ENCODE results near the gene DSCAM. TPM values are rescaled to one million over a fixed set of nuclear protein-coding genes. Genes with fewer than 3 reads are reported as not detected.

Gene DSCAM
- total RNA-seq, 1 donor from 2014 or later: not detected

DNA sequence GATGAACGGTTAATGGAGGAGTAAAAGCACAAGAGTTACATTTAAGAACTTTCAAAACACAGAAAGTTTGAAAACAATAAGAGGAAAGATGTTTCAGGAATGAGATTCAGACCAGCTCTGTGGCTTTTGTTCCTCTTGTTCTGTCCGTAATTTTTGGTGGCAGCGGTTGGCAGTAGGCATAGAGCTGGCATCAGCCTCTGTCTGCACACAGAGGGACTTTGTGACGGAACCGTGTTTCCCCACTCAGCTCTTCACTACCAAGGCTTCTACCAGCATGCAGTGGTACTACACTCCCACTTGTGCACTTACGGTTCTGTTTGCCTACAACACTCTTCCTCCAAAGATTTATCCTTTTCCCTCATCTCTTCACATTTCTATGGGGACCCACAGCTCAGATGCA lies 212.8 kb downstream of the DSCAM start:
- H3K27ac ChIP-seq: no peak overlapping the region
- no peaks in the 10 kb centered on the region for H3K4me1 ChIP-seq
- no peaks in the 10 kb centered on the region for H3K9me3 ChIP-seq (ENCODE audit: low read depth)
- no peaks in the 10 kb centered on the region for H3K27me3 ChIP-seq
- H3K79me2 ChIP-seq (ENCODE audit: low read depth): no peaks in the 10 kb centered on the region
- no peak for TF ChIP-seq EZH2phosphoT487 (IDR thresholded peaks at IDR 0.05)
- TF ChIP-seq, protein P1, sequence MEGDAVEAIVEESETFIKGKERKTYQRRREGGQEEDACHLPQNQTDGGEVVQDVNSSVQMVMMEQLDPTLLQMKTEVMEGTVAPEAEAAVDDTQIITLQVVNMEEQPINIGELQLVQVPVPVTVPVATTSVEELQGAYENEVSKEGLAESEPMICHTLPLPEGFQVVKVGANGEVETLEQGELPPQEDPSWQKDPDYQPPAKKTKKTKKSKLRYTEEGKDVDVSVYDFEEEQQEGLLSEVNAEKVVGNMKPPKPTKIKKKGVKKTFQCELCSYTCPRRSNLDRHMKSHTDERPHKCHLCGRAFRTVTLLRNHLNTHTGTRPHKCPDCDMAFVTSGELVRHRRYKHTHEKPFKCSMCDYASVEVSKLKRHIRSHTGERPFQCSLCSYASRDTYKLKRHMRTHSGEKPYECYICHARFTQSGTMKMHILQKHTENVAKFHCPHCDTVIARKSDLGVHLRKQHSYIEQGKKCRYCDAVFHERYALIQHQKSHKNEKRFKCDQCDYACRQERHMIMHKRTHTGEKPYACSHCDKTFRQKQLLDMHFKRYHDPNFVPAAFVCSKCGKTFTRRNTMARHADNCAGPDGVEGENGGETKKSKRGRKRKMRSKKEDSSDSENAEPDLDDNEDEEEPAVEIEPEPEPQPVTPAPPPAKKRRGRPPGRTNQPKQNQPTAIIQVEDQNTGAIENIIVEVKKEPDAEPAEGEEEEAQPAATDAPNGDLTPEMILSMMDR (IDR thresholded peaks at IDR 0.05): no peak
- TF ChIP-seq EZH2 (IDR thresholded peaks at IDR 0.05): no peak
- Mint-ChIP-seq H3K27ac (no peak overlapping the region), H3K9me3 (no peaks in the 10 kb centered on the region), H3K36me3 (no peaks in the 10 kb centered on the region), H3K4me1 (peaks cover 8% of the 10 kb centered on the region), H3K27me3 (ENCODE audit: insufficient read depth, low read depth) (peaks cover 9% of the 10 kb centered on the region), H3K4me3 (no peak overlapping the region)
- no peak overlapping the region for H3K4me2 ChIP-seq
- H3F3A ChIP-seq (ENCODE audit: low read depth): no peaks in the 10 kb centered on the region
- H3K9ac ChIP-seq: no peak overlapping the region
- no peaks in the 10 kb centered on the region for H3K36me3 ChIP-seq
- H2AFZ ChIP-seq (replicated peaks): no peak overlapping the region
- no peaks in the 10 kb centered on the region for H4K20me1 ChIP-seq (ENCODE audit: low read depth)
- DNase-seq (ENCODE audit: low spot score): no peak
- no peak overlapping the region for H3K4me3 ChIP-seq

DNA sequence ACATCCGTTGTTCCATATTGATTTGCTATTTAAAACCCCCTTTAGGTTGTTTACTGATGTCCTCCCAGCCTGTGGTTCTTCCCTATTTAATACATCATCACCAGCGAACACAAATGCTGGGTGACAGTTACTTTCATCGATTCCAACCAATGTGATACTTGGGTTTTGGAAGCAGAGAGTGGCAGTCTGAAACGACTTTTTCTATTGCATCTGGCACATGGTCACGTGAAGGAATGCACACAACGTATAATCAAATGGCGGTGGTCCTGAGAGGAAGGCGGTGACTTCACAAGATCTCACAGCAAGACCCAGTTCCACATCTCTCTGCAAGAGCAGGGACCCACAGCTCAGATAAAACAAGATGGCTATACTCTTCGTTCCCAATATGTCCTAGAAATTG lies 213.9 kb downstream of the DSCAM start:
- Mint-ChIP-seq H3K4me3 (no peak overlapping the region), H3K9me3 (no peaks in the 10 kb centered on the region), H3K27ac (no peak overlapping the region), H3K36me3 (no peaks in the 10 kb centered on the region), H3K4me1 (peaks cover 8% of the 10 kb centered on the region), H3K27me3 (ENCODE audit: insufficient read depth, low read depth) (peaks cover 12% of the 10 kb centered on the region)
- no peaks in the 10 kb centered on the region for H3K79me2 ChIP-seq (ENCODE audit: low read depth)
- TF ChIP-seq, protein P1 (IDR thresholded peaks at IDR 0.05): no peak
- TF ChIP-seq EZH2 (IDR thresholded peaks at IDR 0.05) (no peak), EZH2phosphoT487 (IDR thresholded peaks at IDR 0.05) (no peak)
- no peak for DNase-seq (ENCODE audit: low spot score)
- no peak overlapping the region for H3K9ac ChIP-seq
- H3K4me3 ChIP-seq: no peak overlapping the region
- H3K27me3 ChIP-seq: no peaks in the 10 kb centered on the region
- no peak overlapping the region for H2AFZ ChIP-seq (replicated peaks)
- no peaks in the 10 kb centered on the region for H4K20me1 ChIP-seq (ENCODE audit: low read depth)
- H3K9me3 ChIP-seq (ENCODE audit: low read depth): no peaks in the 10 kb centered on the region
- H3K4me2 ChIP-seq: no peak overlapping the region
- no peaks in the 10 kb centered on the region for H3K4me1 ChIP-seq
- no peak overlapping the region for H3K27ac ChIP-seq
- H3F3A ChIP-seq (ENCODE audit: low read depth): no peaks in the 10 kb centered on the region
- H3K36me3 ChIP-seq: no peaks in the 10 kb centered on the region

DNA sequence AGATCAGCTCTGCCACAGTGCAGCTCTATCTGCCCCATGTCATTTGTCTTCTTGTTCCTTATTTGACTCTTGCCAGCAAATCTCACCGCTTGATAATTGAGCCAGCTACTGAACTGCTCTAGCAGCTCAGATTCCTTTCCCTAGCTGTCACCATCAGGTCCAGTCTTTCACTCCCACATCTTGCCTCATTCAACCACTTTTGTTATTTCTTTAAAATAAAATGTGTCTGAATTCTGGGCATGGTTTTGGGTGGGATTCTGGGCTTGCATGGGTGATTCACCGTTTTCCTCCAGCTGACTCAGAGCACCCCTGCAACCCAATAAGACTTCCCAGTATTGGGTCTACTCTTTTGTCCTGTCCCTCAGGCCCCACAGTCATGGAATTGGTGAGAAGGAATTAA lies 215.7 kb downstream of the DSCAM start:
- H3K9me3 Mint-ChIP-seq: no peaks in the 10 kb centered on the region
- no peaks in the 10 kb centered on the region for H3F3A ChIP-seq (ENCODE audit: low read depth)
- H3K79me2 ChIP-seq (ENCODE audit: low read depth): no peaks in the 10 kb centered on the region
- H2AFZ ChIP-seq (replicated peaks): no peak overlapping the region
- no peak for DNase-seq (ENCODE audit: low spot score)
- no peaks in the 10 kb centered on the region for H3K36me3 ChIP-seq
- no peak overlapping the region for H3K9ac ChIP-seq
- H3K9me3 ChIP-seq (ENCODE audit: low read depth): no peaks in the 10 kb centered on the region
- no peaks in the 10 kb centered on the region for H3K27me3 ChIP-seq
- H4K20me1 ChIP-seq (ENCODE audit: low read depth): no peaks in the 10 kb centered on the region
- no peaks in the 10 kb centered on the region for H3K4me1 ChIP-seq
- peaks cover 9% of the 10 kb centered on the region for H3K27me3 Mint-ChIP-seq (ENCODE audit: insufficient read depth, low read depth)
- no peak overlapping the region for H3K27ac ChIP-seq
- H3K27ac Mint-ChIP-seq: no peak overlapping the region
- TF ChIP-seq EZH2phosphoT487 (IDR thresholded peaks at IDR 0.05): no peak
- TF ChIP-seq EZH2 (IDR thresholded peaks at IDR 0.05): no peak
- TF ChIP-seq, protein P1 (IDR thresholded peaks at IDR 0.05): no peak
- no peaks in the 10 kb centered on the region for H3K36me3 Mint-ChIP-seq
- H3K4me3 ChIP-seq: no peak overlapping the region
- no peak overlapping the region for H3K4me2 ChIP-seq
- no peak overlapping the region for H3K4me3 Mint-ChIP-seq
- peaks cover 8% of the 10 kb centered on the region for H3K4me1 Mint-ChIP-seq
